Ishikawa (cell line): ENCODE data around the gene BCAR1.

Source experiments
- CEBPB ChIP-seq: IDR thresholded peaks from 2 replicates; pipeline ENCODE4 v1.6.1; 2012
- CREB1 ChIP-seq: IDR thresholded peaks from 2 replicates; pipeline ENCODE4 v1.6.1; 2012; ENCODE audit warnings: low read depth
- EGR1 ChIP-seq: IDR thresholded peaks from 2 replicates; pipeline ENCODE4 v1.6.1; 2012
- EP300 ChIP-seq: IDR thresholded peaks from 2 replicates; pipeline ENCODE4 v1.6.1; 2012; ENCODE audit warnings: borderline replicate concordance
- FOXM1 ChIP-seq: IDR thresholded peaks from 2 replicates; pipeline ENCODE4 v1.6.1; 2012; ENCODE audit warnings: low read depth, borderline replicate concordance
- MAX ChIP-seq: IDR thresholded peaks from 2 replicates; pipeline ENCODE4 v1.6.1; 2012
- NFIC ChIP-seq: IDR thresholded peaks from 2 replicates; pipeline ENCODE4 v1.6.1; 2012
- RAD21 ChIP-seq: IDR thresholded peaks from 2 replicates; pipeline ENCODE4 v1.6.1; 2012; ENCODE audit warnings: low read depth
- TAF1 ChIP-seq: IDR thresholded peaks from 2 replicates; pipeline ENCODE4 v1.6.1; 2012; ENCODE audit warnings: low read depth, mild to moderate bottlenecking
- TCF12 ChIP-seq: IDR thresholded peaks from 2 replicates; pipeline ENCODE4 v1.6.1; 2012; ENCODE audit warnings: low read depth
- TEAD4 ChIP-seq: IDR thresholded peaks from 2 replicates; pipeline ENCODE4 v1.6.1; 2012
- USF1 ChIP-seq: IDR thresholded peaks from 2 replicates; pipeline ENCODE4 v1.6.1; 2012
- YY1 ChIP-seq: IDR thresholded peaks from 2 replicates; pipeline ENCODE4 v1.6.1; 2012; ENCODE audit warnings: low read depth
- ZBTB7A ChIP-seq: IDR thresholded peaks from 2 replicates; pipeline ENCODE4 v1.6.1; 2012; ENCODE audit warnings: low read depth
- TF ChIP-seq, protein P1 (sequence below): IDR thresholded peaks from 2 replicates; pipeline ENCODE4 v1.6.1; 2012; ENCODE audit warnings: low read depth, mild to moderate bottlenecking

BCAR1 gene

GRCh38 chr16:75197522-75198134 is 53.8 kb downstream of the BCAR1 start:
- TF ChIP-seq CEBPB = no peak
- TF ChIP-seq, protein P1, sequence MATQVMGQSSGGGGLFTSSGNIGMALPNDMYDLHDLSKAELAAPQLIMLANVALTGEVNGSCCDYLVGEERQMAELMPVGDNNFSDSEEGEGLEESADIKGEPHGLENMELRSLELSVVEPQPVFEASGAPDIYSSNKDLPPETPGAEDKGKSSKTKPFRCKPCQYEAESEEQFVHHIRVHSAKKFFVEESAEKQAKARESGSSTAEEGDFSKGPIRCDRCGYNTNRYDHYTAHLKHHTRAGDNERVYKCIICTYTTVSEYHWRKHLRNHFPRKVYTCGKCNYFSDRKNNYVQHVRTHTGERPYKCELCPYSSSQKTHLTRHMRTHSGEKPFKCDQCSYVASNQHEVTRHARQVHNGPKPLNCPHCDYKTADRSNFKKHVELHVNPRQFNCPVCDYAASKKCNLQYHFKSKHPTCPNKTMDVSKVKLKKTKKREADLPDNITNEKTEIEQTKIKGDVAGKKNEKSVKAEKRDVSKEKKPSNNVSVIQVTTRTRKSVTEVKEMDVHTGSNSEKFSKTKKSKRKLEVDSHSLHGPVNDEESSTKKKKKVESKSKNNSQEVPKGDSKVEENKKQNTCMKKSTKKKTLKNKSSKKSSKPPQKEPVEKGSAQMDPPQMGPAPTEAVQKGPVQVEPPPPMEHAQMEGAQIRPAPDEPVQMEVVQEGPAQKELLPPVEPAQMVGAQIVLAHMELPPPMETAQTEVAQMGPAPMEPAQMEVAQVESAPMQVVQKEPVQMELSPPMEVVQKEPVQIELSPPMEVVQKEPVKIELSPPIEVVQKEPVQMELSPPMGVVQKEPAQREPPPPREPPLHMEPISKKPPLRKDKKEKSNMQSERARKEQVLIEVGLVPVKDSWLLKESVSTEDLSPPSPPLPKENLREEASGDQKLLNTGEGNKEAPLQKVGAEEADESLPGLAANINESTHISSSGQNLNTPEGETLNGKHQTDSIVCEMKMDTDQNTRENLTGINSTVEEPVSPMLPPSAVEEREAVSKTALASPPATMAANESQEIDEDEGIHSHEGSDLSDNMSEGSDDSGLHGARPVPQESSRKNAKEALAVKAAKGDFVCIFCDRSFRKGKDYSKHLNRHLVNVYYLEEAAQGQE = no peak
- TF ChIP-seq RAD21 = no peak

DNA sequence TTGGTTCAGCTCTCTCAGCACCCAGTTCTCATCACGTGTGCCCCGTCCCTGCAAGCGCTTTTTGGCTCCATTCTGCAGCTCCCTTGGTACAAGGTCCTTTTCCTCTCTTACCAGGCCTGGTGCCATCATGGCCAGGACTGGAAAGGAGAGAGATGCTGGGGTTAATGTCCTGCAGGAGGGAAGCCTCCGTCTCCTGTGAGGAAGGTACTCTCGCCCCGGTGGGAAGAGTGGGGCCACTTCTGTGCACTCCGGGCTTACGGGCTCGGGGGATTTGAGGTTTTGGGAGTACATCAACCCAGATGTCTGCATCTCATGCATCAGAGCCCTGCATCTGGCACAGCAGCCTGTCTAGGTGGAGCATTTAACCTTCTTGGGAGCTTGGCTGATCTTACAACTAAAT is 54.6 kb downstream of the BCAR1 start:
- TF ChIP-seq YY1 (no peak), MAX (no peak), FOXM1 (no peak), TCF12 (no peak), CREB1 (no peak)

DNA sequence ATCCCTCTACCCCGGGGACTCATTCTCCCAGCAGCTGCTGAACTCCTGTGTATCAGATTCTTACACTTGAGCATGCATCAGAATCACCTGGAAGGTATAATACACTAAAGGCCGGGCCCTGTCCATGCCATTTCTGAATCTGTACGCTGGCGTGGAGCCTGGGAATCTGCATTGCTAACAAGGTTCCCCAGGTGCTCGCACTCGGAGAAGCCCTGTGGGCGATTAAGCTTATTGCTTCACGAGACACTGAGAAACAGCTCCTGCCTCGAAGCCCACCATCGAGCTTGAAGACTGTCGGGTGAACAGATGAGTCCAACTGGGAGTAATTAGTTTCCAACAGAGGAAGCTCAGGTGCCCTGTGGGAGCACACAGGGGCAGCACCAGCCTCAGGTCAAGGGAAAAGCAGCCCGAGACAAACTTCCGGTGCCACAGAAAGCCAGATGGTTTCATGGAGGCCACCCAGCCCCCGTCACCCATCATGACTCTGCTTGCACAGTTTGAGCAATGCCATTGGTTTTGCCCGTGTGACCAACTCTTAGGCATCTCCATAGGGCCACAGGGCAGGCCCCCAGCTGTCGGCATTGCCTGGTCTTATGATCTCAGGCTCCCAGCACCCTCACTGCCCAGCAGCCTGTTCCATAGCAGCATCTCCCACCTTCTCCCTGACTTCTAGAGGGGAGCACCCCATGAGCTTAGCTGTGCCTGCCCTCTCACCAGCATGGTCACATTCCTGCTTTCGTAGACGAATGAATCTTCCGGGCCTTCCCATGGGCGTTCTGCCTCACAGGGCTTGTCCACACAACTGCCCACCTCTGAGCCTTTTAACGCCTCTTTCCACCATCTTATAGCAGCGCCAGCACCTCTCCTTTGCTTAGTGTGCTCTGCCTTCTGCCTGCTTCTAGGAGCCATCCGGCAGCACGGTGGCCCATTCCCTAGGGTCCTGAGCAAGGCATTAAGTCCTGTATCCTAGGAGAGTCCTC is 55.3 kb downstream of the BCAR1 start:
- no peak for TF ChIP-seq TCF12
- TF ChIP-seq RAD21 = no peak
- TF ChIP-seq TAF1 = no peak
- no peak for TF ChIP-seq CREB1
- TF ChIP-seq FOXM1 = no peak
- TF ChIP-seq CEBPB = no peak
- no peak for TF ChIP-seq TEAD4
- no peak for TF ChIP-seq USF1
- TF ChIP-seq NFIC = no peak
- TF ChIP-seq ZBTB7A = no peak
- TF ChIP-seq YY1 = no peak
- no peak for TF ChIP-seq MAX
- TF ChIP-seq EP300 = no peak
- TF ChIP-seq EGR1 = no peak
- TF ChIP-seq, protein P1 = no peak

GRCh38 chr16:75193730-75194444 is 57.5 kb downstream of the BCAR1 start:
- TF ChIP-seq EP300 (no peak), ZBTB7A (no peak)

- TF ChIP-seq MAX (no peak), TCF12 (no peak), YY1 (no peak), CREB1 (no peak), NFIC (no peak), RAD21 (no peak), EGR1 (no peak), CEBPB (no peak), TAF1 (no peak), FOXM1 (no peak), EP300 (no peak), TEAD4 (no peak), USF1 (no peak), ZBTB7A (no peak)
- TF ChIP-seq, protein P1 = no peak
Observed at GRCh38 chr16:75193265-75193650, 58.2 kb downstream of the BCAR1 start.
